Liver (tissue), 9 donors: ENCODE results near the gene PRKCSH. TPM values are rescaled to one million over a fixed set of nuclear protein-coding genes. Genes with fewer than 3 reads are reported as not detected.
"Not testable (repeated sequence)": the region's sequence is repeated elsewhere in the genome, so short reads cannot be mapped to it uniquely, and the experiment has no call there.

Experiments
- DNase-seq: peaks from one replicate; pipeline ENCODE4 v3.0.0-alpha.2; 2017; ENCODE audit warnings: low spot score
- H3K27ac ChIP-seq, 2 donors: one replicate each; pipeline ENCODE4 v1.7.0; 2013; ENCODE audit warnings: inconsistent platforms in 2 of 2, low read length in 2 of 2, control low read depth in 1 of 2, low read depth in 1 of 2, mild to moderate bottlenecking in 1 of 2
- H3K27me3 ChIP-seq, 4 donors: one replicate each; pipeline versions ENCODE4 v1.6.1 to v1.7.0; 2013; ENCODE audit warnings: low read length in 3 of 4, inconsistent platforms in 1 of 4, mild to moderate bottlenecking in 1 of 4, moderate library complexity in 1 of 4; ENCODE audit not compliant: control insufficient read depth in 4 of 4, insufficient read depth in 4 of 4
- H3K36me3 ChIP-seq, 4 donors: one replicate each; pipeline versions ENCODE4 v1.6.1 to v1.7.0; 2013; ENCODE audit warnings: low read length in 3 of 4, mild to moderate bottlenecking in 3 of 4, low read depth in 1 of 4, moderate library complexity in 1 of 4; ENCODE audit not compliant: control insufficient read depth in 4 of 4, insufficient read depth in 3 of 4
- H3K4me1 ChIP-seq, 4 donors: one replicate each; pipeline versions ENCODE4 v1.6.1 to v1.7.0; 2013; ENCODE audit warnings: low read length in 3 of 4, mild to moderate bottlenecking in 3 of 4, moderate library complexity in 1 of 4; ENCODE audit not compliant: control insufficient read depth in 4 of 4, insufficient read depth in 4 of 4
- H3K4me3 ChIP-seq, 3 donors: one replicate each; pipeline versions ENCODE4 v1.6.1 to v1.7.0; 2013; ENCODE audit warnings: low read length in 3 of 3, control low read depth in 1 of 3, low read depth in 1 of 3, mild to moderate bottlenecking in 1 of 3
- H3K9ac ChIP-seq, 2 donors: one replicate each; pipeline ENCODE4 v1.7.0; 2013; ENCODE audit warnings: low read length in 2 of 2, mild to moderate bottlenecking in 2 of 2, moderate library complexity in 2 of 2, control low read depth in 1 of 2, low read depth in 1 of 2
- H3K9me3 ChIP-seq, 4 donors: one replicate each; pipeline versions ENCODE4 v1.6.1 to v1.7.0; 2013; ENCODE audit warnings: low read length in 3 of 4; ENCODE audit not compliant: control insufficient read depth in 4 of 4
- EGR1 ChIP-seq, 2 donors: IDR thresholded peaks; 2 replicates each; pipeline ENCODE4 v1.6.1; 2016 to 2018; ENCODE audit warnings: antibody characterized with exemption in 2 of 2, low read depth in 2 of 2
- FOXA1 ChIP-seq: IDR thresholded peaks from 2 replicates; pipeline ENCODE4 v1.6.1; 2016; ENCODE audit warnings: antibody characterized with exemption
- FOXA2 ChIP-seq: IDR thresholded peaks from 2 replicates; pipeline ENCODE4 v1.6.1; 2016; ENCODE audit warnings: antibody characterized with exemption
- GABPA ChIP-seq, 2 donors: IDR thresholded peaks in 1 of 2; conservative IDR thresholded peaks in 1 of 2; 2 replicates each; pipeline ENCODE4 v1.6.1; 2016; ENCODE audit warnings: antibody characterized with exemption in 2 of 2, mild to moderate bottlenecking in 1 of 2, moderate library complexity in 1 of 2
- HNF4A ChIP-seq, 2 donors: conservative IDR thresholded peaks; 2 replicates each; pipeline ENCODE4 v1.6.1; 2016; ENCODE audit warnings: antibody characterized with exemption in 2 of 2, mild to moderate bottlenecking in 2 of 2
- HNF4G ChIP-seq: IDR thresholded peaks from 2 replicates; pipeline ENCODE4 v1.6.1; 2016; ENCODE audit warnings: antibody characterized with exemption
- JUND ChIP-seq, 2 donors: IDR thresholded peaks; 2 replicates each; pipeline ENCODE4 v1.6.1; 2016; ENCODE audit warnings: antibody characterized with exemption in 2 of 2
- MAX ChIP-seq: IDR thresholded peaks from 2 replicates; pipeline ENCODE4 v1.6.1; 2016; ENCODE audit warnings: antibody characterized with exemption
- NR2F2 ChIP-seq: IDR thresholded peaks from 2 replicates; pipeline ENCODE4 v1.6.1; 2016; ENCODE audit warnings: antibody characterized with exemption
- RAD21 ChIP-seq, 2 donors: IDR thresholded peaks; 2 replicates each; pipeline ENCODE4 v1.6.1; 2016; ENCODE audit warnings: antibody characterized with exemption in 2 of 2, mild to moderate bottlenecking in 2 of 2
- REST ChIP-seq: IDR thresholded peaks from 2 replicates; pipeline ENCODE4 v1.6.1; 2016; ENCODE audit warnings: antibody characterized with exemption, mild to moderate bottlenecking
- RXRA ChIP-seq, 2 donors: IDR thresholded peaks; 2 replicates each; pipeline ENCODE4 v1.6.1; 2017 to 2018; ENCODE audit warnings: antibody characterized with exemption in 2 of 2, mild to moderate bottlenecking in 1 of 2
- TAF1 ChIP-seq: conservative IDR thresholded peaks from 2 replicates; pipeline ENCODE4 v1.6.1; 2016; ENCODE audit warnings: antibody characterized with exemption, mild to moderate bottlenecking
- WGBS: extraction: QIAGEN DNeasy Blood & Tissue Kit; methylation state at CpG from one replicate; pipeline ENCODE4 v1.1.7; 2013; 5-methylcytosine and 5-hydroxymethylcytosine counted together
- polyA plus RNA-seq, 2 donors: library from polyadenylated mRNA; stranded (reverse) in 1 of 2; unstranded in 1 of 2; fragments of 200-250 nt in 1 of 2; fragments of >200 nt in 1 of 2; fragmentation: Nextera tagmentation in 1 of 2; extraction: Ambion mirVana in 1 of 2; gene quantifications; one replicate each; pipeline versions ENCODE4 v1.2.1 to v1.2.3, GENCODE V29; 2013 to 2015
- total RNA-seq, 2 donors: library from RNA; depleted of rRNA; stranded (reverse); fragments of >200 nt; gene quantifications; one replicate each; pipeline ENCODE4 v1.2.3, GENCODE V29; 2014
- TF ChIP-seq, protein P1 (sequence below): IDR thresholded peaks from 2 replicates; pipeline ENCODE4 v1.6.1; 2016; ENCODE audit warnings: antibody characterized with exemption
- TF ChIP-seq, protein P2 (sequence below): fragments of 150-350 bp; IDR thresholded peaks from 2 replicates; pipeline ENCODE4 v1.5.1; 2017; ENCODE audit warnings: improper control_type of control experiment, low read depth, low read length; ENCODE audit not compliant: missing input control
- TF ChIP-seq, protein P3 (sequence below): IDR thresholded peaks from 2 replicates; pipeline ENCODE4 v1.6.1; 2016; ENCODE audit warnings: antibody characterized with exemption
- donor health status: healthy.
- donor health status: healthy.
- donor health status: healthy.
- donor health status: healthy.
- donor health status: healthy.

The PRKCSH gene
- total and polyA plus RNA-seq, 4 donors, result 42.9 to 165 (median 78.3) TPM

DNA sequence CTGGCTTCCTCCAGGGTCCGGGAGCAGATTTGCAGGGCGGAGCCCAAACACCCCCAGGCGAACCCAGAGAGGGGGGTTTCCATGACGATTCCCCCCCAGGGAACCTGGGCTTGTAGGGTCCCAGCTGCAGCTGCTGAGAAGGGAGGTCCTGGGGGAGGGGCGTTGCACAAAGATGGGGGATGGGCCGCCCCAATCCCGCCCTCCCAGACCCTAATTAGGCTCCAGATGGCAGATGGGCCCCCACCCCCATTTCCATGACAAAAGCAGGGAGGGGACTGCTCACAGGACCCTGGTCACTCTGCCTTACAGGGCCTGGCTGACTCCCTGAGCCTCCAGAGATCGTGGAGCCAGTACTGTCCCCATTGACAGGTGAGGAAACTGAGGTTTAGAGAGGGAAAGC lies 30.2 kb downstream of the PRKCSH start:
- no peak for DNase-seq
- no peaks in the 10 kb centered on the region for H3K9me3 ChIP-seq
- WGBS, result 47% methylated on average over 8 of the region's 8 CpGs

DNA sequence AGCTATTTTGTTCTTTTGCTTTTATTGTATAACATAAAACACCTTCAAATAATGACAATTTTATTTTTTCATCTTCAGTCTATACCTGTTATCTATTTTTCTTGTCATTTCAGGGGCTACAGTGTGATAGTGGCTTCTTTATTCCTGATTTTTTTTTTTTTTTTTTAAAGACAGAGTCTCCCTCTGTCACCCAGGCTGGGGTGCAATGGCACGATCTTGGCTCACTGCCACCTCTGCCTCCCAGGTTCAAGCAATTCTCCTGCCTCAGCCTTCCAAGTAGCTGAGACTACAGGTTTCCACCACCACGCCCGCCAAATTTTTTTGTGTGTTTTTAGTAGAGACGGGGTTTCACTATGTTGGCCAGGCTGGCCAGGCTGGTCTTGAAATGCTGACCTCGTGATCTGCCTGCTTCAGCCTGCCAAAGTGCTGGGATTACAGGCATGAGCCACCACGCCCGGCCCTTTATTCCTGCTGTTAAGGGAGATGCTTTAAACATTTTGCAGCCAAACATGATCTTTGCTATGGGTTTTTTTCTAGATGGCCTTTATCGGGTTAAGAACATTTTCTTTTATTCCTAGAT lies 32.9 kb downstream of the PRKCSH start:
- DNase-seq, H3K9me3 ChIP-seq, H3K36me3 ChIP-seq, H3K9ac ChIP-seq, H3K4me3 ChIP-seq, H3K27ac ChIP-seq, H3K4me1 ChIP-seq, H3K27me3 ChIP-seq: not testable (repeated sequence)
- WGBS, result 70% methylated on average over 8 of the region's 8 CpGs

More for the DNA sequence above, 30.2 kb downstream of the PRKCSH start:
- no peaks in the 10 kb centered on the region for H3K36me3 ChIP-seq
- H3K27me3 ChIP-seq, result no peaks in the 10 kb centered on the region
- no peak overlapping the region for H3K9ac ChIP-seq
- H3K4me3 ChIP-seq, result no peak overlapping the region
- no peak overlapping the region for H3K27ac ChIP-seq
- no peaks in the 10 kb centered on the region for H3K4me1 ChIP-seq
- TF ChIP-seq REST (no peak), RAD21 (IDR thresholded peaks at IDR 0.05) (no peak), GABPA (IDR thresholded peaks at IDR 0.05 in 1 of 2, conservative IDR thresholded peaks at IDR 0.05 in 1 of 2) (no peak), HNF4A (conservative IDR thresholded peaks at IDR 0.05) (no peak), HNF4G (no peak), NR2F2 (no peak), TAF1 (no peak)

- H3K4me1 ChIP-seq, result no peaks in the 10 kb centered on the region
- WGBS, result 90% methylated on average over 4 of the region's 4 CpGs
Measured at GRCh38 chr19:11473725-11474124, 38.3 kb downstream of the PRKCSH start.

GRCh38 chr19:11475343-11475742 lies 39.9 kb downstream of the PRKCSH start:
- DNase-seq, H3K9me3 ChIP-seq, H3K36me3 ChIP-seq, H3K27me3 ChIP-seq, H3K4me3 ChIP-seq, H3K4me1 ChIP-seq, H3K9ac ChIP-seq, H3K27ac ChIP-seq: not testable (repeated sequence)
- WGBS, result 91% methylated on average over 3 of the region's 3 CpGs

More at GRCh38 chr19:11473725-11474124, 38.3 kb downstream of the PRKCSH start:
- Histone ChIP-seq H3K27me3 (no peaks in the 10 kb centered on the region), H3K9ac (no peak overlapping the region), H3K36me3 (no peaks in the 10 kb centered on the region), H3K27ac (no peak overlapping the region), H3K4me3 (no peak overlapping the region), H3K9me3 (no peaks in the 10 kb centered on the region)
- TF ChIP-seq, protein P1, sequence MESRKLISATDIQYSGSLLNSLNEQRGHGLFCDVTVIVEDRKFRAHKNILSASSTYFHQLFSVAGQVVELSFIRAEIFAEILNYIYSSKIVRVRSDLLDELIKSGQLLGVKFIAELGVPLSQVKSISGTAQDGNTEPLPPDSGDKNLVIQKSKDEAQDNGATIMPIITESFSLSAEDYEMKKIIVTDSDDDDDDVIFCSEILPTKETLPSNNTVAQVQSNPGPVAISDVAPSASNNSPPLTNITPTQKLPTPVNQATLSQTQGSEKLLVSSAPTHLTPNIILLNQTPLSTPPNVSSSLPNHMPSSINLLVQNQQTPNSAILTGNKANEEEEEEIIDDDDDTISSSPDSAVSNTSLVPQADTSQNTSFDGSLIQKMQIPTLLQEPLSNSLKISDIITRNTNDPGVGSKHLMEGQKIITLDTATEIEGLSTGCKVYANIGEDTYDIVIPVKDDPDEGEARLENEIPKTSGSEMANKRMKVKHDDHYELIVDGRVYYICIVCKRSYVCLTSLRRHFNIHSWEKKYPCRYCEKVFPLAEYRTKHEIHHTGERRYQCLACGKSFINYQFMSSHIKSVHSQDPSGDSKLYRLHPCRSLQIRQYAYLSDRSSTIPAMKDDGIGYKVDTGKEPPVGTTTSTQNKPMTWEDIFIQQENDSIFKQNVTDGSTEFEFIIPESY, result no peak
- TF ChIP-seq FOXA1 (no peak), RAD21 (IDR thresholded peaks at IDR 0.05) (no peak), TAF1 (no peak), MAX (no peak), EGR1 (IDR thresholded peaks at IDR 0.05; ENCODE audit: low read depth in 2 of 2) (no peak), JUND (IDR thresholded peaks at IDR 0.05) (no peak), FOXA2 (no peak), HNF4G (no peak), RXRA (IDR thresholded peaks at IDR 0.05) (no peak), GABPA (IDR thresholded peaks at IDR 0.05 in 1 of 2, conservative IDR thresholded peaks at IDR 0.05 in 1 of 2) (no peak)
- TF ChIP-seq, protein P2, sequence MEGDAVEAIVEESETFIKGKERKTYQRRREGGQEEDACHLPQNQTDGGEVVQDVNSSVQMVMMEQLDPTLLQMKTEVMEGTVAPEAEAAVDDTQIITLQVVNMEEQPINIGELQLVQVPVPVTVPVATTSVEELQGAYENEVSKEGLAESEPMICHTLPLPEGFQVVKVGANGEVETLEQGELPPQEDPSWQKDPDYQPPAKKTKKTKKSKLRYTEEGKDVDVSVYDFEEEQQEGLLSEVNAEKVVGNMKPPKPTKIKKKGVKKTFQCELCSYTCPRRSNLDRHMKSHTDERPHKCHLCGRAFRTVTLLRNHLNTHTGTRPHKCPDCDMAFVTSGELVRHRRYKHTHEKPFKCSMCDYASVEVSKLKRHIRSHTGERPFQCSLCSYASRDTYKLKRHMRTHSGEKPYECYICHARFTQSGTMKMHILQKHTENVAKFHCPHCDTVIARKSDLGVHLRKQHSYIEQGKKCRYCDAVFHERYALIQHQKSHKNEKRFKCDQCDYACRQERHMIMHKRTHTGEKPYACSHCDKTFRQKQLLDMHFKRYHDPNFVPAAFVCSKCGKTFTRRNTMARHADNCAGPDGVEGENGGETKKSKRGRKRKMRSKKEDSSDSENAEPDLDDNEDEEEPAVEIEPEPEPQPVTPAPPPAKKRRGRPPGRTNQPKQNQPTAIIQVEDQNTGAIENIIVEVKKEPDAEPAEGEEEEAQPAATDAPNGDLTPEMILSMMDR, result no peak
- TF ChIP-seq, protein P3, sequence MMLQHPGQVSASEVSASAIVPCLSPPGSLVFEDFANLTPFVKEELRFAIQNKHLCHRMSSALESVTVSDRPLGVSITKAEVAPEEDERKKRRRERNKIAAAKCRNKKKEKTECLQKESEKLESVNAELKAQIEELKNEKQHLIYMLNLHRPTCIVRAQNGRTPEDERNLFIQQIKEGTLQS, result no peak
- no peak for DNase-seq
